K562 (cell line): ENCODE measurements around the gene DYNC1H1. TPM values are rescaled to one million over a fixed set of nuclear protein-coding genes. Genes with fewer than 3 reads are reported as not detected.

ENCODE experiments used
- AFF1 ChIP-seq, 2 experiments: fragments of 450-650 bp; IDR thresholded peaks; 2 replicates each; pipeline ENCODE4 v1.6.1; 2018; ENCODE audit warnings: mild to moderate bottlenecking in 2 of 2, low read depth in 1 of 2; ENCODE audit not compliant: partially characterized antibody in 2 of 2
- BRCA1 ChIP-seq, 2 experiments: fragments of 450-650 bp in 1 of 2; sonication (generic) in 1 of 2; formaldehyde crosslinking in 1 of 2; IDR thresholded peaks; 2 replicates each; pipeline versions ENCODE4 v1.5.0 to v1.6.1; 2017 to 2020; ENCODE audit warnings: mild to moderate bottlenecking in 1 of 2, missing genetic modification reagents in 1 of 2
- FOXJ2 ChIP-seq: fragments of 200-800 bp; sonication (Bioruptor generic); IDR thresholded peaks from 2 replicates; pipeline ENCODE4 v1.6.1; 2016; ENCODE audit warnings: missing genetic modification characterization, missing compliant biosample characterization
- GTF2A2 ChIP-seq: IDR thresholded peaks from 2 replicates; pipeline ENCODE4 v1.6.1; 2016; ENCODE audit warnings: mild to moderate bottlenecking, missing genetic modification characterization, missing compliant biosample characterization
- HLTF ChIP-seq: fragments of 450-650 bp; IDR thresholded peaks from 2 replicates; pipeline ENCODE4 v1.6.1; 2016
- KDM5B ChIP-seq: fragments of 200-600 bp; sonication (generic); IDR thresholded peaks from 2 replicates; pipeline ENCODE4 v1.6.1; 2012; ENCODE audit warnings: low read depth, mild to moderate bottlenecking, moderate library complexity, low read length, control low read depth, inconsistent platforms; ENCODE audit not compliant: insufficient replicate concordance
- MAFF ChIP-seq: IDR thresholded peaks from 2 replicates; pipeline ENCODE4 v1.6.1; 2012; ENCODE audit warnings: low read length, improper control_type of control experiment
- MYC ChIP-seq, 2 experiments: fragments of 250-450 bp in 1 of 2; sonication (Bioruptor Pico) in 1 of 2; IDR thresholded peaks; 2 replicates each; pipeline versions ENCODE4 v1.5.1 to v1.6.1; 2012 to 2021; ENCODE audit warnings: low read depth in 2 of 2, borderline replicate concordance in 1 of 2, improper control_type of control experiment in 1 of 2, low read length in 1 of 2, mild to moderate bottlenecking in 1 of 2, moderate library complexity in 1 of 2
- PYGO2 ChIP-seq: fragments of 450-650 bp; IDR thresholded peaks from 2 replicates; pipeline ENCODE4 v1.6.1; 2016; ENCODE audit warnings: mild to moderate bottlenecking, missing genetic modification characterization, moderate library complexity, missing compliant biosample characterization
- TBL1XR1 ChIP-seq, 2 experiments: IDR thresholded peaks; 2 replicates each; pipeline ENCODE4 v1.6.1; 2012; ENCODE audit warnings: improper control_type of control experiment in 2 of 2, low read length in 2 of 2, mild to moderate bottlenecking in 1 of 2
- ZFP36 ChIP-seq: fragments of 150-350 bp; IDR thresholded peaks from 2 replicates; pipeline ENCODE4 v1.6.1; 2018; ENCODE audit warnings: low read length, low read depth; ENCODE audit not compliant: partially characterized antibody
- ZNF274 ChIP-seq: IDR thresholded peaks from 2 replicates; pipeline ENCODE4 v1.6.1; 2011; ENCODE audit warnings: low read depth, mild to moderate bottlenecking, low read length, moderate library complexity, borderline replicate concordance
- ZNF655 ChIP-seq: fragments of 250-450 bp; sonication (Bioruptor Pico); IDR thresholded peaks from 2 replicates; pipeline ENCODE4 v1.5.0; 2021
- polyA plus RNA-seq, 8 experiments: library from polyadenylated mRNA; depleted of rRNA in 4 of 8; stranded (reverse) in 5 of 8; unstranded in 3 of 8; fragments of >200 nt; fragmentation: Nextera tagmentation in 2 of 8; fragmentation: Illumina TruSeq in 1 of 8; extraction: Ambion mirVana in 2 of 8; extraction: Trizol in 1 of 8; gene quantifications; 2 replicates each; pipeline versions ENCODE4 v1.2.1 to v1.2.3, GENCODE V29; 2011 to 2014; ENCODE audit warnings: inconsistent platforms in 1 of 8, missing spikeins in 1 of 8
- total RNA-seq, 7 experiments: library from RNA; depleted of rRNA in 6 of 7; stranded (reverse); fragments of >200 nt in 6 of 7; fragmentation: Illumina TruSeq in 2 of 7; extraction: Trizol in 2 of 7; gene quantifications; 2 replicates each; pipeline versions ENCODE4 v1.2.1 to v1.2.3, GENCODE V29; 2011 to 2021; ENCODE audit warnings: low replicate concordance in 1 of 7
- TF ChIP-seq, protein P1 (sequence below): fragments of 450-650 bp; IDR thresholded peaks from 2 replicates; pipeline ENCODE4 v1.6.1; 2016; ENCODE audit warnings: antibody characterized with exemption
- TF ChIP-seq, protein P2 (sequence below): fragments of 200-400 bp; formaldehyde crosslinking; IDR thresholded peaks from 2 replicates; pipeline ENCODE4 v1.6.1; 2017; ENCODE audit warnings: mild to moderate bottlenecking, low read depth, low read length, moderate library complexity
- TF ChIP-seq, protein P3 (sequence below): IDR thresholded peaks from 2 replicates; pipeline ENCODE4 v1.6.1; 2011; ENCODE audit warnings: borderline replicate concordance, low read depth, mild to moderate bottlenecking, moderate library complexity, low read length; ENCODE audit not compliant: insufficient read depth, poor library complexity, severe bottlenecking

The DYNC1H1 gene
- total and polyA plus RNA-seq, 9 of the 15 experiments (the other 6 are each of a cell fraction or from before 2014, with no cell fraction given): 31.9 to 335 (median 115) TPM

DNA sequence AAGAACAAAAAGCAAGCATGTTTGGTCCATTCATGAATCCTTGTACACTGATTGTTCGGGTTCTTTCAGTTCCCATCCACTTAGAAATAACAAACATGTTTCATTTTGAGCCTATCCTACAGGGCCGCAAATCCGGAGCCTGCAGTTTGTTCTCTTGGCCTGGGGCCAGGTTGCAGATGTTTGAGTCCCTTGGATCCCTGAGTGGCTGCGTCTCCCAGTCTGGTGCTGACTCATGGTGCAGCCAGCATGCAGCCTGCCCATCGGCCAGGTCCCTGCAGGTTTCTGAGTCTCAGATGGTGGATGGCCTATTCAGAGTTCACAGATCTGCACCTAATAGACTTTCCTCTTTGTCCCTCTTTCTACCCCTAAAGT is 1.9 kb upstream of the DYNC1H1 start (continued):
- TF ChIP-seq ZNF655 (no peak), AFF1 (IDR thresholded peaks at IDR 0.05; ENCODE audit: low read depth in 1 of 2, partially characterized antibody in 2 of 2) (no peak), GTF2A2 (tag) (no peak), PYGO2 (tag) (no peak), MYC (IDR thresholded peaks at IDR 0.05; ENCODE audit: low read depth, low read length) (0 out of 2 replicates have a peak, but pooled peaks have one; percentile 20), MYC (CRISPR knock-in tag; IDR thresholded peaks at IDR 0.05; ENCODE audit: borderline replicate concordance, low read depth) (no peak), ZNF274 (no peak), FOXJ2 (tag) (no peak), TBL1XR1 (IDR thresholded peaks at IDR 0.05; ENCODE audit: low read length in 2 of 2) (no peak), ZFP36 (no peak), KDM5B (no peak), HLTF (no peak), BRCA1 (IDR thresholded peaks at IDR 0.05) (no peak), BRCA1 (CRISPR knock-in tag; IDR thresholded peaks at IDR 0.05) (no peak), MAFF (no peak; the same call in 1 of the 2 replicates)
- TF ChIP-seq, protein P1, sequence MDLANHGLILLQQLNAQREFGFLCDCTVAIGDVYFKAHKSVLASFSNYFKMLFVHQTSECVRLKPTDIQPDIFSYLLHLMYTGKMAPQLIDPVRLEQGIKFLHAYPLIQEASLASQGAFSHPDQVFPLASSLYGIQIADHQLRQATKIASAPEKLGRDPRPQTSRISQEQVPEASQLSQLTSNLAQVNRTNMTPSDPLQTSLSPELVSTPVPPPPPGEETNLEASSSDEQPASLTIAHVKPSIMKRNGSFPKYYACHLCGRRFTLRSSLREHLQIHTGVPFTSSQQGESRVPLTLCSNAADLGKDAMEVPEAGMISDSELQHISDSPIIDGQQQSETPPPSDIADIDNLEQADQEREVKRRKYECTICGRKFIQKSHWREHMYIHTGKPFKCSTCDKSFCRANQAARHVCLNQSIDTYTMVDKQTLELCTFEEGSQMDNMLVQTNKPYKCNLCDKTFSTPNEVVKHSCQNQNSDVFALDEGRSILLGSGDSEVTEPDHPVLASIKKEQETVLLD: no peak
- TF ChIP-seq, protein P2, sequence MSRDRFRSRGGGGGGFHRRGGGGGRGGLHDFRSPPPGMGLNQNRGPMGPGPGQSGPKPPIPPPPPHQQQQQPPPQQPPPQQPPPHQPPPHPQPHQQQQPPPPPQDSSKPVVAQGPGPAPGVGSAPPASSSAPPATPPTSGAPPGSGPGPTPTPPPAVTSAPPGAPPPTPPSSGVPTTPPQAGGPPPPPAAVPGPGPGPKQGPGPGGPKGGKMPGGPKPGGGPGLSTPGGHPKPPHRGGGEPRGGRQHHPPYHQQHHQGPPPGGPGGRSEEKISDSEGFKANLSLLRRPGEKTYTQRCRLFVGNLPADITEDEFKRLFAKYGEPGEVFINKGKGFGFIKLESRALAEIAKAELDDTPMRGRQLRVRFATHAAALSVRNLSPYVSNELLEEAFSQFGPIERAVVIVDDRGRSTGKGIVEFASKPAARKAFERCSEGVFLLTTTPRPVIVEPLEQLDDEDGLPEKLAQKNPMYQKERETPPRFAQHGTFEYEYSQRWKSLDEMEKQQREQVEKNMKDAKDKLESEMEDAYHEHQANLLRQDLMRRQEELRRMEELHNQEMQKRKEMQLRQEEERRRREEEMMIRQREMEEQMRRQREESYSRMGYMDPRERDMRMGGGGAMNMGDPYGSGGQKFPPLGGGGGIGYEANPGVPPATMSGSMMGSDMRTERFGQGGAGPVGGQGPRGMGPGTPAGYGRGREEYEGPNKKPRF: no peak
- TF ChIP-seq, protein P3, sequence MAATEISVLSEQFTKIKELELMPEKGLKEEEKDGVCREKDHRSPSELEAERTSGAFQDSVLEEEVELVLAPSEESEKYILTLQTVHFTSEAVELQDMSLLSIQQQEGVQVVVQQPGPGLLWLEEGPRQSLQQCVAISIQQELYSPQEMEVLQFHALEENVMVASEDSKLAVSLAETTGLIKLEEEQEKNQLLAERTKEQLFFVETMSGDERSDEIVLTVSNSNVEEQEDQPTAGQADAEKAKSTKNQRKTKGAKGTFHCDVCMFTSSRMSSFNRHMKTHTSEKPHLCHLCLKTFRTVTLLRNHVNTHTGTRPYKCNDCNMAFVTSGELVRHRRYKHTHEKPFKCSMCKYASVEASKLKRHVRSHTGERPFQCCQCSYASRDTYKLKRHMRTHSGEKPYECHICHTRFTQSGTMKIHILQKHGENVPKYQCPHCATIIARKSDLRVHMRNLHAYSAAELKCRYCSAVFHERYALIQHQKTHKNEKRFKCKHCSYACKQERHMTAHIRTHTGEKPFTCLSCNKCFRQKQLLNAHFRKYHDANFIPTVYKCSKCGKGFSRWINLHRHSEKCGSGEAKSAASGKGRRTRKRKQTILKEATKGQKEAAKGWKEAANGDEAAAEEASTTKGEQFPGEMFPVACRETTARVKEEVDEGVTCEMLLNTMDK: no peak
